Spleen (tissue), 11 donors: ENCODE data around the gene DYSF. TPM values are rescaled to one million over a fixed set of nuclear protein-coding genes. Genes with fewer than 3 reads are reported as not detected.

Experiments used
- DNase-seq: peaks from one replicate; pipeline ENCODE4 v3.0.0-alpha.2; 2020
- H3K27ac ChIP-seq, 8 donors: fragments of 200-600 bp; sonication (generic) in 7 of 8; 1 replicate in 4 of 8; 2 replicates in 4 of 8; pipeline versions ENCODE4 v1.5.0 to v1.8.0; 2016 to 2021; ENCODE audit warnings: inconsistent platforms in 4 of 8, mild to moderate bottlenecking in 4 of 8, moderate library complexity in 1 of 8
- H3K27me3 ChIP-seq, 7 donors: fragments of 200-600 bp; sonication (generic) in 6 of 7; replicated peaks in 1 of 7; 1 replicate in 4 of 7; 2 replicates in 3 of 7; pipeline versions ENCODE4 v1.5.0 to v1.8.0; 2016 to 2021; ENCODE audit warnings: inconsistent platforms in 3 of 7, mild to moderate bottlenecking in 1 of 7
- H3K36me3 ChIP-seq, 6 donors: fragments of 200-600 bp; sonication (generic) in 5 of 6; 1 replicate in 4 of 6; 2 replicates in 2 of 6; pipeline versions ENCODE4 v1.5.0 to v1.8.0; 2016 to 2021; ENCODE audit warnings: inconsistent platforms in 2 of 6
- H3K4me1 ChIP-seq, 6 donors: fragments of 200-600 bp; sonication (generic) in 5 of 6; 1 replicate in 3 of 6; 2 replicates in 3 of 6; pipeline versions ENCODE4 v1.5.0 to v1.8.0; 2016 to 2021; ENCODE audit warnings: inconsistent platforms in 3 of 6
- H3K4me3 ChIP-seq, 8 donors: fragments of 200-600 bp; sonication (generic) in 7 of 8; 1 replicate in 4 of 8; 2 replicates in 4 of 8; pipeline versions ENCODE4 v1.5.0 to v1.8.0; 2016 to 2021; ENCODE audit warnings: inconsistent platforms in 4 of 8, mild to moderate bottlenecking in 4 of 8, moderate library complexity in 2 of 8
- H3K9me3 ChIP-seq, 8 donors: fragments of 200-600 bp; sonication (generic) in 7 of 8; 1 replicate in 4 of 8; 2 replicates in 4 of 8; pipeline versions ENCODE4 v1.5.0 to v1.8.0; 2016 to 2021; ENCODE audit warnings: inconsistent platforms in 4 of 8
- CTCF ChIP-seq, 11 experiments: fragments of 200-600 bp in 7 of 11; fragments of 450-650 bp in 4 of 11; sonication (generic) in 4 of 11; IDR thresholded peaks in 8 of 11; conservative IDR thresholded peaks in 3 of 11; 1 replicate in 7 of 11; 2 replicates in 4 of 11; pipeline versions ENCODE4 v1.4.0 to v1.8.0; 2016 to 2021; ENCODE audit warnings: antibody characterized with exemption in 11 of 11, inconsistent platforms in 4 of 11, mild to moderate bottlenecking in 1 of 11
- POLR2A ChIP-seq, 3 donors: fragments of 450-650 bp; IDR thresholded peaks; one replicate each; pipeline ENCODE4 v1.5.1; 2017; ENCODE audit warnings: antibody characterized with exemption in 3 of 3, mild to moderate bottlenecking in 1 of 3
- POLR2AphosphoS5 ChIP-seq, 3 donors: sonication (generic); formaldehyde crosslinking; IDR thresholded peaks; one replicate each; pipeline ENCODE4 v1.5.1; 2017; ENCODE audit warnings: antibody characterized with exemption in 3 of 3
- WGBS, 5 donors: extraction: QIAGEN DNeasy Blood & Tissue Kit in 3 of 5; methylation state at CpG; one replicate each; pipeline versions ENCODE4 v1.1.5 to v1.1.7; 2013 to 2018; 5-methylcytosine and 5-hydroxymethylcytosine counted together
- intact Hi-C: fragments of 100-400 bp; cut with DNase I; formaldehyde crosslinking; loops from one replicate; pipeline ENCODE4 v1.15.0; 2023; ENCODE audit warnings: low total_unique reads
- polyA plus RNA-seq, 3 donors: library from polyadenylated mRNA; stranded (reverse); fragments of 200-250 nt; gene quantifications; one replicate each; pipeline ENCODE4 v1.2.1, GENCODE V29; 2013
- total RNA-seq, 7 donors: library from RNA; depleted of rRNA in 3 of 7; stranded (reverse); fragments of >200 nt in 3 of 7; fragmentation: NEBNext Ultra II Directional in 4 of 7; extraction: Animal tissue kit (Norgen Biotek cat#: 25700) in 4 of 7; gene quantifications; one replicate each; pipeline versions ENCODE4 v1.1.0 to v1.2.1, GENCODE V29; 2016 to 2021
- donor health status: healthy with polysubstance abuse.
- donor health status: DM: no; HTN: no; CAD: no; lungs with moderate emphysema.
- donor health status: DM: no; HTN: no; CAD: no.
- donor health status: Bipolar disorder and iron deficiency.
- donor health status: healthy.
- donor health status: DM: no; HTN: no; CAD: no.
- donor health status: DM: yes; HTN: yes; CAD: no.

DYSF gene
- total and polyA plus RNA-seq, 10 donors, result 4.0 to 287 (median 124) TPM

- H3K27ac ChIP-seq, result no peak overlapping the region
- H3K4me1 ChIP-seq, result peaks cover 0 to 33% (median 15%) of the 10 kb centered on the region in 6 donors
- WGBS, 5 donors, result 83 to 94% (median 93%) methylated on average over 10 of the region's 10 CpGs
- peaks cover 0 to 97% (median 14%) of the 10 kb centered on the region in 6 donors for H3K36me3 ChIP-seq
- TF ChIP-seq POLR2A (IDR thresholded peaks at IDR 0.05), result no peak
- TF ChIP-seq CTCF (IDR thresholded peaks at IDR 0.05 in 8 of 11, conservative IDR thresholded peaks at IDR 0.05 in 3 of 11), result no peak
- TF ChIP-seq POLR2AphosphoS5 (IDR thresholded peaks at IDR 0.05), result peak in 1 of 3 donors; percentile 28
- H3K4me3 ChIP-seq, result no peak overlapping the region
- no peak for DNase-seq
- H3K9me3 ChIP-seq, result no peaks in the 10 kb centered on the region
- intact Hi-C loops, result no loop called here
- H3K27me3 ChIP-seq, result peaks cover 0 to 10% (median 0%) of the 10 kb centered on the region in 7 donors
Observed at GRCh38 chr2:71528131-71528591, 74.8 kb downstream of the DYSF start.

GRCh38 chr2:71528749-71529148 is 75.4 kb downstream of the DYSF start:
- no peak for DNase-seq
- TF ChIP-seq POLR2AphosphoS5 (IDR thresholded peaks at IDR 0.05) (no peak), CTCF (IDR thresholded peaks at IDR 0.05 in 8 of 11, conservative IDR thresholded peaks at IDR 0.05 in 3 of 11) (no peak), POLR2A (IDR thresholded peaks at IDR 0.05) (no peak)
- Histone ChIP-seq H3K27ac (no peak overlapping the region), H3K36me3 (peaks cover 0 to 97% (median 14%) of the 10 kb centered on the region in 6 donors), H3K4me3 (no peak overlapping the region), H3K9me3 (no peaks in the 10 kb centered on the region), H3K27me3 (peaks cover 0 to 10% (median 0%) of the 10 kb centered on the region in 7 donors), H3K4me1 (peaks cover 0 to 33% (median 15%) of the 10 kb centered on the region in 6 donors)
- intact Hi-C loops, result no loop called here
- WGBS, 5 donors, result 85 to 94% (median 89%) methylated on average over 4 of the region's 4 CpGs

- TF ChIP-seq POLR2AphosphoS5 (IDR thresholded peaks at IDR 0.05), result no peak
- TF ChIP-seq POLR2A (IDR thresholded peaks at IDR 0.05), result no peak
- no peak for TF ChIP-seq CTCF (IDR thresholded peaks at IDR 0.05 in 8 of 11, conservative IDR thresholded peaks at IDR 0.05 in 3 of 11)
- Histone ChIP-seq H3K4me1 (peaks cover 0 to 33% (median 15%) of the 10 kb centered on the region in 6 donors), H3K4me3 (no peak overlapping the region), H3K27ac (peak overlapping the region in 1 of 8 donors; percentile 21), H3K27me3 (peaks cover 0 to 10% (median 0%) of the 10 kb centered on the region in 7 donors), H3K9me3 (no peaks in the 10 kb centered on the region), H3K36me3 (peaks cover 0 to 97% (median 21%) of the 10 kb centered on the region in 6 donors)
- no peak for DNase-seq
- intact Hi-C loops, result no loop called here
- WGBS, 5 donors, result 54 to 70% (median 66%) methylated on average over 8 of the region's 8 CpGs
Observed at GRCh38 chr2:71530211-71530610, 76.8 kb downstream of the DYSF start.

GRCh38 chr2:71530641-71531332 is 77.4 kb downstream of the DYSF start:
- WGBS, 5 donors, result 70 to 81% (median 80%) methylated on average over 7 of the region's 7 CpGs
- Histone ChIP-seq H3K36me3 (peaks cover 0 to 97% (median 25%) of the 10 kb centered on the region in 6 donors), H3K9me3 (no peaks in the 10 kb centered on the region), H3K4me1 (peaks cover 0 to 33% (median 15%) of the 10 kb centered on the region in 6 donors), H3K27me3 (peaks cover 0 to 10% (median 0%) of the 10 kb centered on the region in 7 donors), H3K27ac (peak overlapping the region in 2 of 8 donors; percentile 47 to 54), H3K4me3 (no peak overlapping the region)
- DNase-seq, result no peak
- intact Hi-C loops, result no loop called here
- TF ChIP-seq POLR2AphosphoS5 (IDR thresholded peaks at IDR 0.05), result no peak
- no peak for TF ChIP-seq POLR2A (IDR thresholded peaks at IDR 0.05)
- peak; percentile 27 to 81 (median 69) for TF ChIP-seq CTCF (IDR thresholded peaks at IDR 0.05 in 8 of 11, conservative IDR thresholded peaks at IDR 0.05 in 3 of 11)
